Activated naive CD8-positive, alpha-beta T cell treated with anti-CD3 and anti-CD28 coated beads, Interleukin-2, amount 50 U/mL, for 24 hours (primary cell): Measurements from ENCODE around the gene HAGHL.
"Not testable (repeated sequence)": the region's sequence is repeated elsewhere in the genome, so short reads cannot be mapped to it uniquely, and the experiment has no call there.

ENCODE experiments used
- ATAC-seq: fragments of 150-1000 bp; cut with Tn5 transposase; one replicate; pipeline ENCODE4 v1.10.0; 2021
- DNase-seq: peaks from one replicate; pipeline ENCODE4 v3.0.0; 2021
- H3K27ac Mint-ChIP-seq: one replicate; pipeline ENCODE4 v1.8.0; 2021; ENCODE audit warnings: mild to moderate bottlenecking, mixed read lengths
- H3K27me3 Mint-ChIP-seq: one replicate; pipeline ENCODE4 v1.8.0; 2021; ENCODE audit warnings: mixed read lengths
- H3K36me3 Mint-ChIP-seq: one replicate; pipeline ENCODE4 v1.8.0; 2021; ENCODE audit warnings: low read depth, mixed read lengths
- H3K4me1 Mint-ChIP-seq: one replicate; pipeline ENCODE4 v1.8.0; 2021; ENCODE audit warnings: mixed read lengths
- H3K4me3 Mint-ChIP-seq: one replicate; pipeline ENCODE4 v1.8.0; 2021; ENCODE audit warnings: mild to moderate bottlenecking, moderate library complexity, mixed read lengths
- H3K9me3 Mint-ChIP-seq: one replicate; pipeline ENCODE4 v1.8.0; 2021; ENCODE audit warnings: mixed read lengths

Gene HAGHL

GRCh38 chr16:709566-710499 is 17.1 kb upstream of the HAGHL start:
- Mint-ChIP-seq H3K4me3 (no peak overlapping the region), H3K36me3 (no peaks in the 10 kb centered on the region), H3K4me1 (peaks cover 5% of the 10 kb centered on the region), H3K27me3 (peaks cover 50% of the 10 kb centered on the region), H3K27ac (no peak overlapping the region), H3K9me3 (no peaks in the 10 kb centered on the region)
- DNase-seq, result no peak
- no peak for ATAC-seq

GRCh38 chr16:710500-711075 is 16.3 kb upstream of the HAGHL start:
- H3K4me3 Mint-ChIP-seq, result no peak overlapping the region
- ATAC-seq, result no peak
- DNase-seq, result no peak
- H3K27ac Mint-ChIP-seq, result no peak overlapping the region
- no peaks in the 10 kb centered on the region for H3K36me3 Mint-ChIP-seq
- peaks cover 5% of the 10 kb centered on the region for H3K4me1 Mint-ChIP-seq
- no peaks in the 10 kb centered on the region for H3K9me3 Mint-ChIP-seq
- peaks cover 50% of the 10 kb centered on the region for H3K27me3 Mint-ChIP-seq

GRCh38 chr16:711084-711483 is 15.8 kb upstream of the HAGHL start:
- peaks cover 5% of the 10 kb centered on the region for H3K4me1 Mint-ChIP-seq
- DNase-seq, result no peak
- H3K4me3 Mint-ChIP-seq, result no peak overlapping the region
- ATAC-seq, result no peak
- H3K9me3 Mint-ChIP-seq, result no peaks in the 10 kb centered on the region
- H3K36me3 Mint-ChIP-seq, result no peaks in the 10 kb centered on the region
- no peak overlapping the region for H3K27ac Mint-ChIP-seq
- peaks cover 50% of the 10 kb centered on the region for H3K27me3 Mint-ChIP-seq

- no peaks in the 10 kb centered on the region for H3K9me3 Mint-ChIP-seq
- peaks cover 6% of the 10 kb centered on the region for H3K4me1 Mint-ChIP-seq
- no peaks in the 10 kb centered on the region for H3K36me3 Mint-ChIP-seq
- peaks cover 43% of the 10 kb centered on the region for H3K27me3 Mint-ChIP-seq
- no peak overlapping the region for H3K4me3 Mint-ChIP-seq
- DNase-seq (peak; percentile 89), ATAC-seq (peak; percentile 58)
- H3K27ac Mint-ChIP-seq, result no peak overlapping the region
Observed at GRCh38 chr16:711548-712320, 15.2 kb upstream of the HAGHL start.

GRCh38 chr16:712740-713250 is 14.1 kb upstream of the HAGHL start:
- H3K27me3 Mint-ChIP-seq, result peaks cover 35% of the 10 kb centered on the region
- not testable (repeated sequence) for ATAC-seq, H3K9me3 Mint-ChIP-seq, H3K27ac Mint-ChIP-seq, H3K36me3 Mint-ChIP-seq, H3K4me3 Mint-ChIP-seq, H3K4me1 Mint-ChIP-seq
- DNase-seq, result peak; percentile 73

DNA sequence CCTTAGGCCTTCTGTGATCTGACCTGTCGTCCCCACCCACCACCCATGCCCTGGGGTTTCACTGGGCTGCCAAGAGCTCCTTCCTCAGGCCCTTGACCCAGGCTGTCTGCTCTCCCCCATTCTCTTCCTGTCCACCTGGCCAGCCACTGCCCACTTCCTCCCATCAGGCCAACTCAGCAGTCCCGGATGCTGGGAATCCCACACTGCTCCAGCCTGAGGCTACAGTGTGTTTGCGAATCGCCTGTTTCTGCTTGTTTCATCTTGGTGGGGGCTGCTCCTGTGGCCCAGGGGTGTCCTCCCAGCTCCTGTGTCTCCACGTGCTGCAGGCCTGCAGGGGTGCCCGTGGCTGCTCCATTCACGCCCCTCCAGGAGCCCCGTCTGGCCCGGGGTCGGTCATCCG is 12.8 kb upstream of the HAGHL start:
- no peak overlapping the region for H3K4me3 Mint-ChIP-seq
- peaks cover 11% of the 10 kb centered on the region for H3K4me1 Mint-ChIP-seq
- DNase-seq (no peak), ATAC-seq (no peak)
- no peak overlapping the region for H3K27ac Mint-ChIP-seq
- peaks cover 24% of the 10 kb centered on the region for H3K27me3 Mint-ChIP-seq
- H3K9me3 Mint-ChIP-seq, result no peaks in the 10 kb centered on the region
- H3K36me3 Mint-ChIP-seq, result no peaks in the 10 kb centered on the region

- DNase-seq, result peak; percentile 95
- ATAC-seq, result peak; percentile 77
- H3K9me3 Mint-ChIP-seq, result no peaks in the 10 kb centered on the region
- H3K4me3 Mint-ChIP-seq, result peak within 1 kb of the TSS; percentile 61
- H3K36me3 Mint-ChIP-seq, result no peaks in the 10 kb centered on the region
- H3K4me1 Mint-ChIP-seq, result peaks cover 18% of the 10 kb centered on the region
- H3K27ac Mint-ChIP-seq, result no peak within 1 kb of the TSS
- H3K27me3 Mint-ChIP-seq, result peaks cover 19% of the 10 kb centered on the region
Observed at GRCh38 chr16:714558-715476, 12.1 kb upstream of the HAGHL start, which contains the start of gene METRN. TSS of gene METRN (plus strand) at chr16:715118. CDS start at chr16:715290, 172 bp downstream.

DNA sequence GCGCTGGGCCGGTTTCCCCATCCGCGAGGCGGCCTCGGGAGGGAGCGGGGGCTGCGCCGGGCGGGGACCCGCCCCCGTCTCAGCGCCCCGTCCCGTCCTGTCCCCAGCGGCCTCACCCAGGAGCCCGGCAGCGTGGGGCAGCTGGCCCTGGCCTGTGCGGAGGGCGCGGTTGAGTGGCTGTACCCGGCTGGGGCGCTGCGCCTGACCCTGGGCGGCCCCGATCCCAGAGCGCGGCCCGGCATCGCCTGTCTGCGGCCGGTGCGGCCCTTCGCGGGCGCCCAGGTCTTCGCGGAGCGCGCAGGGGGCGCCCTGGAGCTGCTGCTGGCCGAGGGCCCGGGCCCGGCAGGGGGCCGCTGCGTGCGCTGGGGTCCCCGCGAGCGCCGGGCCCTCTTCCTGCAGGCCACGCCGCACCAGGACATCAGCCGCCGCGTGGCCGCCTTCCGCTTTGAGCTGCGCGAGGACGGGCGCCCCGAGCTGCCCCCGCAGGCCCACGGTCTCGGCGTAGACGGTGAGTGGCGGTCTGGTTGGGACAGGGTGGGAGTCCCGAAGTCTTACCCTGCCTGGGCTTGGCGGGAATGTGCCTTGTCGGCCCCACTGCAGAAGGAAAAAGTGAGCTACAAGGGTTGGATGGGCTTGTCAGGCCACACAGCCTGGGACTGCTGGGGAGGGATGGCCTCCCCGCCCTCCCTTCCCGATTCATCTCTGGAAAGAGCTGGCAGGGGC is 11.3 kb upstream of the HAGHL start:
- no peak overlapping the region for H3K27ac Mint-ChIP-seq
- H3K36me3 Mint-ChIP-seq, result no peaks in the 10 kb centered on the region
- H3K9me3 Mint-ChIP-seq, result no peaks in the 10 kb centered on the region
- H3K4me1 Mint-ChIP-seq, result peaks cover 22% of the 10 kb centered on the region
- peak; percentile 43 for DNase-seq
- peak; percentile 5 for ATAC-seq
- H3K4me3 Mint-ChIP-seq, result peak overlapping the region; percentile 61
- H3K27me3 Mint-ChIP-seq, result peaks cover 17% of the 10 kb centered on the region

DNA sequence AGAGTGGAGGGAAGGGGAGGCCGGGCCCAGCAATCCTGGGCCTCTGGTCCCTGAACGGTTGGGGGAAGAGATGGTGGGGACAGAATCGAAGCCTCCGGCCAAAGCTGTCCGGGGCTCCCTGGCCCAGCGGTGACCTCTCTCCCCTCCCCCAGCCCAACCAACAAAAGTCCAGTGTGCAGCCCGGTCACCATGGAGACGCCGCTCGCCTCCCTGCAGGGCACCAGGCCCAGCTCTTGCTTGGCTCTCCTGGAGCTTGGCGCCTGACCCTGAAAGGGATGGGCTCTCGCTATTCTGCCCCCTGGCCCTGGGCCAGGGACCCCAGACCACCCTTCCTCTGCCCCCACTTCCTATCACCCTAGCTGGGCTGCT is 10.7 kb upstream of the HAGHL start:
- DNase-seq (no peak), ATAC-seq (no peak)
- H3K4me1 Mint-ChIP-seq, result peaks cover 22% of the 10 kb centered on the region
- H3K36me3 Mint-ChIP-seq, result no peaks in the 10 kb centered on the region
- peak overlapping the region; percentile 61 for H3K4me3 Mint-ChIP-seq
- H3K27ac Mint-ChIP-seq, result no peak overlapping the region
- H3K9me3 Mint-ChIP-seq, result no peaks in the 10 kb centered on the region
- peaks cover 15% of the 10 kb centered on the region for H3K27me3 Mint-ChIP-seq

- no peak overlapping the region for H3K27ac Mint-ChIP-seq
- H3K4me3 Mint-ChIP-seq, result peak overlapping the region; percentile 61
- H3K27me3 Mint-ChIP-seq, result peaks cover 14% of the 10 kb centered on the region
- no peaks in the 10 kb centered on the region for H3K36me3 Mint-ChIP-seq
- H3K4me1 Mint-ChIP-seq, result peaks cover 22% of the 10 kb centered on the region
- ATAC-seq, result no peak
- no peaks in the 10 kb centered on the region for H3K9me3 Mint-ChIP-seq
- DNase-seq, result no peak
Observed at GRCh38 chr16:716768-717325, 10.1 kb upstream of the HAGHL start.

GRCh38 chr16:717450-718245 is 9.3 kb upstream of the HAGHL start:
- Mint-ChIP-seq H3K27ac (no peak overlapping the region), H3K36me3 (no peaks in the 10 kb centered on the region), H3K4me3 (no peak overlapping the region), H3K9me3 (no peaks in the 10 kb centered on the region), H3K27me3 (peaks cover 10% of the 10 kb centered on the region), H3K4me1 (peaks cover 23% of the 10 kb centered on the region)
- no peak for DNase-seq
- ATAC-seq, result no peak

- Mint-ChIP-seq H3K27me3 (peaks cover 7% of the 10 kb centered on the region), H3K4me3 (no peak overlapping the region), H3K9me3 (no peaks in the 10 kb centered on the region), H3K36me3 (no peaks in the 10 kb centered on the region), H3K4me1 (peaks cover 23% of the 10 kb centered on the region), H3K27ac (no peak overlapping the region)
- DNase-seq (no peak), ATAC-seq (no peak)
Observed at GRCh38 chr16:718389-718788, 8.5 kb upstream of the HAGHL start.
